Activated gamma-delta T cell treated with Interleukin-2 at 50 U/mL for 16 hours (primary cell): ENCODE data around the gene SCGB1C2.
"Not testable (repeated sequence)": the region's sequence is repeated elsewhere in the genome, so short reads cannot be mapped to it uniquely, and the experiment has no call there.

Source experiments
- DNase-seq: peaks from one replicate; pipeline ENCODE4 v3.0.0-alpha.2; 2020

The SCGB1C2 gene

GRCh38 chr17:137166-137807 is at the start of gene SCGB1C2:
TSS of gene SCGB1C2 (plus strand) at chr17:137569. CDS start at chr17:137591, 22 bp downstream.
- not testable (repeated sequence) for DNase-seq

- DNase-seq = peak; percentile 3
These were observed 24.3 kb upstream of the SCGB1C2 start for GRCh38 chr17:113111-113510.

- DNase-seq = not testable (repeated sequence)
These were observed 18.9 kb upstream of the SCGB1C2 start for GRCh38 chr17:118339-118917.

DNA sequence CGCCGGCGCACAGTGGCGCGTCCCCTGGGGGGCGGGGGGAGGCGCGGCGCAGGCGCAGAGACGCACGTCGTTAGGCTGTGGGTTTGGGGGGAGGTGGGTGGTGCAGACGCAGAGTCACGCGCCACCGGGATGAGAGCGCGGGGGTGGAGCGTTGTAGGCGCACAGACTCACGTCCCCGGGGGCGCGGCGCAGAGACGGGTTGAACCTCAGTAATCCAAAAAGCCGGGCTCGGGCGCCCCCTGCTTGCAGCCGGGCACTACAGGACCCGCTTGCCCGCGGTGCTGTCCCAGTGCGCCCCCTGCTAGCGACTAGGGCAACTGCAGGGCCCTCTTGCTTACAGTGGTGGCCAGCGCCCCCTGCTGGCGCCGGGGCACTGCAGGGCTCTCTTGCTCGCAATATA is 3.4 kb upstream of the SCGB1C2 start:
- DNase-seq = not testable (repeated sequence)

GRCh38 chr17:134332-134785 is 3.0 kb upstream of the SCGB1C2 start:
- DNase-seq = not testable (repeated sequence)

- DNase-seq = not testable (repeated sequence)
These were observed 2.3 kb upstream of the SCGB1C2 start for GRCh38 chr17:135022-135421.

- DNase-seq = not testable (repeated sequence)
These were observed 1.5 kb upstream of the SCGB1C2 start for GRCh38 chr17:135895-136294.

- DNase-seq = peak; percentile 64
These were observed 838 bp upstream of the SCGB1C2 start for GRCh38 chr17:136531-136930.

DNA sequence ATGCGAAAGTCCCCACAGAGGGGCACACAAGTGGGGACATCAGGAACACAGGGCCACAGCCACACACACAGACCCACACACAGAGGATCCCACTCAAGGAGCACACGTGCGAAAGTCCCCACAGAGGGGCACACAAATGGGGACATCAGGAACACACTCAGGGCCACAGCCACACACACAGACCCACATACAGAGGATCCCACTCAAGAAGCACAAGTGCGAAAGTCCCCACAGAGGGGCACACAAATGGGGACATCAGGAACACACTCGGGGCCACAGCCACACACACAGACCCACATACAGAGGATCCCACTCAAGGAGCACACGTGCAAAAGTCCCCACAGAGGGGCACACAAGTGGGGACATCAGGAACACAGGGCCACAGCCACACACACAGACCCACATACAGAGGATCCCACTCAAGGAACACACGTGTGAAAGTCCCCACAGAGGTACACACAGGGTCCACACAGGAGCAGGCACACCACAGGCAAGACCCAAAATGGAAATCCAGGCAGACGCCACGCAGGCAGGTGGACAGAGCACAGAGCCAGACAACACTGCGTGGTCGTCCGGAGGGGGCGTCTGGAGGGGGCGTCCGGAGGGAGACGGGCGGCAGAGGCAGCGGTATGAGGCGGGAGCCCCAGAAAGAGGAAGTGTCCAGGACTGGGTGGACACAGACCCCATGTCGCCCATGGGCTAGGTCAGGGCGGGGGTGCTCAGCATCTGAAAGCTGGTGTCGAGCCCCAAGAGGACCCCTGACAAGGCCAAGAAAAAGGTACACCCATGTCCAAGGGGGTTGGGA is 2.2 kb downstream of the SCGB1C2 start:
- DNase-seq = not testable (repeated sequence)

DNA sequence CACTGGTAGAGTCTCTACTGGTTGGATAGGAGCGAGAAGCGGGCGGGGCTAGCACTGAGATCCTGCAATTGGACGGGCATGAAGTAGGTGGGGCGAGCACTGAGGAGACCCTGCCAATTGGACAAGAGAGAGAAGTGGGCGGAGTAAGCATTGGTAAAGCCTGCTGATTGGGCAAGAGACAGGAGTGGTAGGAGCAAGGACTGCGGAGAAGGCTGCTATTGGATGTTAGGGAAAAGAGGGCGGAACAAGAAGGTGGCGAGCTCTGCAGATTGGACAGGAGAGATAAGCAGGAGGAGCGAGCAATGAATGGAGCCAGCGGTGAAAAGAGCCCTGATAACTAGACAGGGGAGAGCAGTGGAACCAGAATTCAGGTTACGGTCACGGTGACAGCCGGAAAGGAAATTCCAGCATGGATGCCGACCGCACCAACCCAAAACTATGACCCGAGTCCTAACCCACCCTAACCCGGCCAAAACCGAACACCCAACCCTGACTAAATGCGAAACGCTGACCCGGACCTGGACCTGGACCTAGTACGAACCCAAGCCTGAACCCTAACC is 4.8 kb downstream of the SCGB1C2 start:
- DNase-seq = no peak

DNA sequence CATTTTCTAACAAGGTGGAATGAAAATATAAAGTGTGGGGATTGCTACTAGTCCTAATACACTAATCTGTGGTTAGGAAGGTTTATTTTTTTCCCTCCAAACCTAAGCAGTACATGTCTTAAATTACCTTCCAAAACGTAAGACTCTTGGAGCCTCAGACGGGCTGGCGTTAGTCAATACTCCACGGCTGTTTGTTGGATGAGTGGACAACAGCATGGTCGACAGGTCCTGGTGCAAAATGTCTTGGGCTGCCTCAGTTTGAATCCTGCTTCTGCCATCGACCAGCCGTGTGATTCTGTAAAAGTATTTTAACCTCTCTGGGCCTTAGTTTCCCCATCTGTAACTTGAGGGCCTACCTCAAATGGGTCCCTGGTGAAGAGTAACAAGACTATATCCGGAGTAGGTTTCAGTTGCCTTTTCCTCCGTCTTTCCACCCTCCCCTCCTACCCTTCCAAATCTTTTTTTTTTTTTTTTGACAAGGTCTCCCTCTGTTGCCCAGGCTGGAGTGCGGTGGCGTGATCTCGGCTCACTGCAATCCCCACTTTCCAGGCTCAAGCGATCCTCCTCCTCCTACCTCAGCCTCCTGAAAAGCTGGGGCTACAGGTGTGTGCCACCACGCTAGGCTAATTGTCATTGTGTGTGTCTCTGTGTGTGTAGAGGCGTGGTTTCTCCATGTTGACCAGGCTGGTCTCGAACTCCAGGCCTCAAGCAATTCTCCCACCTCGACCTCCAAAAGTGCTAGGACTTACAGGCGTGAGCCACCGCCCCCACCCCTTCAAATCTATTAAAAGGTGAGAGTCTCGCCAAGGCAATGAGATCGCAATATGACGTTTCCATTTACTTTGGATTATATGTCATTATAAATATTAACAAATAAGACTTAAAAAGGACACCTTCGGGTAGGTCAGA is 5.8 kb downstream of the SCGB1C2 start:
- DNase-seq = no peak

DNA sequence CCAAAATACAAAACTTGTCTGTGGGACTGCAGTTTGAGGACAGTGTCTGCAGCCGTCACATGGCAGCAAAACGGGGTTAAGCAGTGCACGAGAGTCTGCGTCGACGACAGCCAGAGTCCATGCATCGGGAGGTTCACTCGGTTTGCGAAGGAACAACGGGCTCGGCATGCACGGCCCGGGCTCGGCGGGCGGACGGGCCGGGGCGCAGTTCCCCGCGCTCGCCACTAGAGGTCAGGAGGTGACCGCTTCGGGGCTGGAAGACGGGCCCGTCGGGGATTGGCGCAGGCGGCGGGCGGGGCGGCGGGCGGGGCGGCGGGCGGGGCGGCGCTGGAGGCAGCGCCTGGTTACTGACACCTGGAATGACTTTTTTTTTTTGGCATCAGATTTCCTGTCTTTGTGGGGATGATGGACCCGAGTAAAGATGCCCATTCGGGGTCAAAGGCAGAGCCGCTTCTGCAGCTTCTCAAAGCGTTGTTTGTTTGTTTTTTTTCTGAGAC is 6.5 kb downstream of the SCGB1C2 start:
- DNase-seq = peak; percentile 82

DNA sequence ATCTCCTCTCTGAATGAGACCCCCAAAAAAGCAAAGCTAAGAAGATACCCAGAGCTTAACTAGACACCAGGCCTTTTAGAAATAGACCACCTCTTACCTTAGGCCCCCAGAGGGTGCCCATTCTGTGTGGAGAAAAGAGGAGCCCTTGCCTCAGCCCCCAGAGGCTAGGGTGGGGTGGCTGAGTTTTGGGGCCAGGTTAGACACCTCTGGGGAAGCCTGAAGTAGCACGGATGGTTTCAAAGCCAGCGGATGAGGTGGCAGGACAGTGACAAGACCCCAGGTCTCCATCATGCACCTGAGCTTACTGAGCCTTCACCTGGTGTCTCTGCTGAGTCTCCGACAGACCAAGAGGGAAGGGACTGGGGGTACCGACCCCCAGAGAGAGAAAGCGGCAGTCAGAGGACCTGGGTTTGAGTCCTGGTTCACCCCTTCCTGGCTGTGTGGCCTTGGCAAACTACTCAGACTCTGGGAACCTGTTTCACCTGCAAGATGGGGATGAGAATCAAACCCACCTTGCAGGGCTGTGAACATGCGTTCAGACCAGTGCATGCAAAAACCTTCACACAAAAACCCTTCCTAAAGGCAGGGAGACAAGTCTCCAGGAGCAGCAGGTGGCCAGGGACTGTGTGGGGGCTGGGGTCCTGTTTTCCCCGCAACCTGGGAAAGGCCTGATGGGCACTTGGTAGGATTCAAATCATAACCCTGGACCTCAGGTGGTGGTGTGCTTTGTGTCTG is 7.7 kb downstream of the SCGB1C2 start:
- DNase-seq = no peak

- no peak for DNase-seq
These were observed 8.5 kb downstream of the SCGB1C2 start for GRCh38 chr17:145671-146541.

DNA sequence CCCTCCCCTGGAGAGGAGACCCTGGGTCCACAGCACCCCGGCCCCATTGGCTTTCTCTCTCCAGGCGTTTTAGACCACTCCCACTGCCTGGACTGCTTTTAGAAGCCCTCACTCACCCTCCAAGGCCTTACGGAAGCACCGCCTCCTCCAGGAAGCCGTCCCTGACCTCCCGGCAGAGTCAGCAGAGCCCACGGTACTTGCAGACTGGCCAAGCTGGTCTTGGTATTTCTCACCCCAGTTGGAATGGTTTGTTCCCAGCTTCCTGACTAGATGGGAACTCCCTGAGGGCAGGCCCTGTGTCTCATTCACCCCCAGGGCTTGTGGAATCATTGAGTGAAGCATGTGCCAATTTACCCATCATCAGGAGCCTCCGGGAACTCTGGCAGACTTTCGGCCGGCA is 9.2 kb downstream of the SCGB1C2 start:
- no peak for DNase-seq

- no peak for DNase-seq
These were observed 9.8 kb downstream of the SCGB1C2 start for GRCh38 chr17:146983-147761.

GRCh38 chr17:147796-148740 is 10.7 kb downstream of the SCGB1C2 start:
- DNase-seq = no peak

- no peak for DNase-seq
These were observed 11.4 kb downstream of the SCGB1C2 start for GRCh38 chr17:148757-149156.
